IPS DF 6.9 (cell line): ENCODE data around the gene PLSCR2.
"Not testable (repeated sequence)": the region's sequence is repeated elsewhere in the genome, so short reads cannot be mapped to it uniquely, and the experiment has no call there.

Source experiments
- DNase-seq: peaks from one replicate; pipeline ENCODE4 v3.0.0-alpha.2; 2013; ENCODE audit warnings: low read depth, low spot score
- H3K27ac ChIP-seq: one replicate; pipeline ENCODE4 v1.5.1; 2013; ENCODE audit warnings: low read length, control low read depth
- H3K27me3 ChIP-seq: 2 replicates; pipeline ENCODE4 v1.6.1; 2013; ENCODE audit warnings: mild to moderate bottlenecking, low read length; ENCODE audit not compliant: control insufficient read depth, insufficient read depth
- H3K36me3 ChIP-seq: 2 replicates; pipeline ENCODE4 v1.6.1; 2013; ENCODE audit warnings: low read length; ENCODE audit not compliant: control insufficient read depth, insufficient read depth
- H3K4me1 ChIP-seq: 2 replicates; pipeline ENCODE4 v1.6.1; 2013; ENCODE audit warnings: low read length; ENCODE audit not compliant: control insufficient read depth, insufficient read depth
- H3K4me3 ChIP-seq: 2 replicates; pipeline ENCODE4 v1.5.1; 2013; ENCODE audit warnings: mild to moderate bottlenecking, low read length
- H3K9me3 ChIP-seq: 2 replicates; pipeline ENCODE4 v1.6.1; 2013; ENCODE audit warnings: low read length, inconsistent platforms; ENCODE audit not compliant: control insufficient read depth, insufficient read depth
- WGBS: extraction: QIAGEN DNeasy Blood & Tissue Kit; methylation state at CpG from one replicate; pipeline ENCODE4 v1.1.7; 2013; ENCODE audit warnings: mixed read lengths, missing lambda C conversion rate; ENCODE audit not compliant: insufficient read length, insufficient coverage; 5-methylcytosine and 5-hydroxymethylcytosine counted together

PLSCR2 gene

DNA sequence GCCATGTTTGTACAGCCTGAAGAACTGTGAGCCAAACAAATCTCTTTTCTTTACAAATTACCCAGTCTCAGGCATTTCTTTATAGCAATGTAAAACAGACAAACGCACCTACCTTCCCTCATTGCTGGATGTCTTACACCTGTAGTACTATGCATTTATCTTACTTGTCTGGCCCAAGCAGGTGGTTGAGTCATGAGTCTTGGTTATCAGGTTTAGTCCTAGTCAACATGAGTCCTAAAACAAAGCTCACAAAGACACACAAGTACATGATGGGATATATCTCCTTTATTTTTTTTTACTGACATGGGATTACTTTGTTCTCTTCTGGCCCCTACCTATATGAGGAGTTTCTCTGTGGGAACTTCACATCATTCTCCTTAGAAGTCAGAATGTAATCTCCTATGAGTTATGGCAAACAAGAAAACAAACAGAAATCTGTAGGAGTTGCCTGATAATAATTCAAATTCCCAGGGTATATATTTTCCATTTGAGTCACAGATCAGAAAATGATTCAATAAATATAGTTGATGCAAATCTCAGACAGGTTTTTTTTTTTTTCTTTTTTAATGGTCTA lies 33.6 kb upstream of the PLSCR2 start:
- H3K4me1 ChIP-seq: no peaks in the 10 kb centered on the region

DNA sequence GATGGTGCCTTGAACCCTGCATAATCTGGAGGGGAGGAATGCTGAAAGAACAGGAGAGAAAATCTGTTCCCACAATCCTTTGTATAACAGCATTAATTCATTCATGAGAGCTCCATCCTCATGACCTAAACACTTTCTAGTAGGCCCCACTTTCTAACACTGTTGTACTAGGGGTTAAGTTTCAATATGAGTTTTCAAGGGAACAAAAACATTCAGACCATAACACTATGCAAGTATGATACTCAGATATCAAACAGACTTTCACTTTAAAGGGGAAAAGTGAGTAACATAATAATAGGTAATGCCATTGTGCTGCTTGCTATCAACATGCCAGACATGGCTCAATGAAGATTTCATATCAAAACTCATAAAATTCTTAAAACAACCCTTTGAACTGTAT lies 32.4 kb upstream of the PLSCR2 start:
- Histone ChIP-seq H3K9me3 (no peaks in the 10 kb centered on the region; the same call in 1 of the 2 replicates), H3K27ac (no peak overlapping the region), H3K4me3 (no peak overlapping the region), H3K36me3 (no peaks in the 10 kb centered on the region), H3K4me1 (no peaks in the 10 kb centered on the region), H3K27me3 (no peaks in the 10 kb centered on the region)
- DNase-seq: no peak

More for the DNA sequence above, 33.6 kb upstream of the PLSCR2 start:
- no peaks in the 10 kb centered on the region for H3K9me3 ChIP-seq
- no peaks in the 10 kb centered on the region for H3K36me3 ChIP-seq
- no peak for DNase-seq
- no peak overlapping the region for H3K27ac ChIP-seq
- no CpG with 5 or more reads among the region's 1 CpG for WGBS
- no peak overlapping the region for H3K4me3 ChIP-seq
- H3K27me3 ChIP-seq: no peaks in the 10 kb centered on the region

DNA sequence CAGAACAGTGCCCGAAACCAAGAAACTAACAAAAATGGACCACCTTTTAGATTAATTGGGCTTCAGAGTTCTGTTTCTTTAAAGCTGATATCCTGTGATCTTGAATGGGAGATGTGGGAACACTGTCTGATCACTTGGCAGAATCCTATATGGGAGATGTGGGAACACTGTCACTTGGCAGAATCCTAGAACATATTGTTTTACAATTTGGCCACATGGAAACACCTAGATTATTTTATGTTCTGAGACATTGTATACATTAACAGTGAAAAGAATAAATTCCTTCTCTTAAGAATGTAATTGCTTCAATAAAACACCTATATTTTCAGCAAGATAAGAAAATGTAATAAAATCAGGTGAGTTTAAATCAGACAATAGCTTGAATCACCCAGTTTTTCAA lies 30.3 kb upstream of the PLSCR2 start:
- no peaks in the 10 kb centered on the region for H3K36me3 ChIP-seq
- no peak overlapping the region for H3K27ac ChIP-seq
- H3K9me3 ChIP-seq: no peaks in the 10 kb centered on the region; the same call in 1 of the 2 replicates
- no peaks in the 10 kb centered on the region for H3K4me1 ChIP-seq
- H3K27me3 ChIP-seq: no peaks in the 10 kb centered on the region
- DNase-seq: no peak
- no CpG with 5 or more reads among the region's 1 CpG for WGBS
- H3K4me3 ChIP-seq: no peak overlapping the region

DNA sequence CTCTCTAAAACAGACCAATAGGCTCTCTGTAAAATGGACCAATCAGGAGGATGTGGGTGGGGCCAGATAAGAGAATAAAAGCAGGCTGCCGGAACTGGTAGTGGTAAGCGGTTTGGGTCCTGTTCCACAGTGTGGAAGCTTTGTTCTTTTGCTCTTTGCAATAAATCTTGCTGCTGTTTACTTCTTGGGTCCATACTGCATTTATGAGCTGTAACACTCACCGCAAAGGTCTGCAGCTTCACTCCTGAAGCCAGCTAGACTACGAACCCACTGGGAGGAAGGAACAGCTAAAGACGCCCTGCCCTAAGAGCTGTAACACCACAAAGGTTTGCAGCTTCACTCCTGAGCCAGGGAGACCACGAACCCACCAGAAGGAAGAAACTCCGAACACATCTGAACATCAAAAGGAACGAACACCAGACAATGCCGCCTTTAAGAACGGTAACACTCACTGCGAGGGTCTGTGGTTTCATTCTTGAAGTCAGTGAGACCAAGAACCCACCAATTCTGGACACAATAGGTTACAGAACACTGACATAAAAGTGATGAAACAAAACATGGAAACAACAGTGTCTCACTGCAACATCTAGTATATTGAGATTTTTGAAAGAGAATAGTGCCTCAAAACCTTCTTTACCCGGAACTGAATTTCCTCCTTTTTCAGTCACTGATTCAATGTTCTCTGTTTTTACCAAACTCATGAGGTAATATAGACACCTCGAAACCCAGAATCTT lies 28.8 kb upstream of the PLSCR2 start:
- Histone ChIP-seq H3K27me3 (no peaks in the 10 kb centered on the region), H3K4me3 (no peak overlapping the region), H3K27ac (no peak overlapping the region), H3K4me1 (no peaks in the 10 kb centered on the region), H3K36me3 (no peaks in the 10 kb centered on the region), H3K9me3 (no peaks in the 10 kb centered on the region; the same call in 1 of the 2 replicates)
- DNase-seq: no peak
- no CpG with 5 or more reads among the region's 13 CpGs for WGBS

DNA sequence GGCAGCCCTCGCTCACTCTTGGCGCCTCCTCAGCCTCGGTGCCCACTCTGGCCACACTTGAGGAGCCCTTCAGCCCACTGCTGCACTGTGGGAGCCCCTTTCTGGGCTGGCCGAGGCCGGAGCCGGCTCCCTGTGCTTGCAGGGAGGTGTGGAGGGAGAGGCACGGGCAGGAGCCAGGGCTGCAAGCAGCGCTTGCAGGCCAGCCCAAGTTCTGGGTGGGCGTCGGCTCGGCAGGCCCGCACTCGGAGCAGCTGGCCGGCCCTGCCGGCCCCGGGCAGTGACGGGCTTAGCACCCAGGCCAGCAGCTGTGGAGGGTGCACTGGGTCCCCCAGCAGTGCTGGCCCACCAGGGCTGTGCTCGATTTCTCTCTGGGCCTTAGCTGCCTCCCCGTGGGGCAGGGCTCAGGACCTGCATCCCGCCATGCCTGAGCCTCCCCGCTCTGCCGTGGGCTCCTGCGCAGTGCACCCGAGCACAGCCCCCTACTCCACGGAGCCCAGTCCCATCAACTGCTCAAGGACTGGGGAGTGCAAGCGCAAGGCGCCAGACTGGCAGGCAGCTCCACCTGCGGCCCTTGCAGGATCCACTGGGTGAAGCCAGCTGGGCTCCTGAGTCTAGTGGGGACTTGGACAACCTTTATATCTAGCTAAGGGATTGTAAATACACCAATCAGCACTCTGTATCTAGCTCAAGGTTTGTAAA lies 27.9 kb upstream of the PLSCR2 start:
- not testable (repeated sequence) for H3K36me3 ChIP-seq, H3K27me3 ChIP-seq, H3K4me3 ChIP-seq, H3K9me3 ChIP-seq, H3K27ac ChIP-seq, H3K4me1 ChIP-seq, DNase-seq
- no CpG with 5 or more reads among the region's 28 CpGs for WGBS

DNA sequence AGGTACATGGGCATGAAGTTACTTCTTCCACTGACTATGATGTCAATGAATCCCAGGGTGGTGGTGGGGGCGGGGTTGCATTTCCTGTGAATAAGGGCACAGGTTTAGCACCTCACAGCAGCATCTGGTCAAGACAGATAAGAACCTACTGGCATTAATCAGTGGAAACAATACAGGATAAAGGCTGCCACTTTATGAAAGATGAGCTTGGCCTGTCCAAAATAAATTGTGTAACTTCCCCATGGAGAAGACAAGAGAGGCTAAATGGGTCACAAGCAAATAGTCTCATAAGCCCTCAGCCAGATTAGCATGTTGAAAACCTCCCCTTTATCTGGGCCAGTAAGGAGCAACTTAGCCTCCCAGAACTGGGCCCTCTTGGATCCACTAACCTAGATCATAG lies 27.4 kb upstream of the PLSCR2 start:
- Histone ChIP-seq H3K36me3 (no peaks in the 10 kb centered on the region), H3K9me3 (no peaks in the 10 kb centered on the region; the same call in 1 of the 2 replicates), H3K27me3 (no peaks in the 10 kb centered on the region), H3K27ac (no peak overlapping the region), H3K4me3 (no peak overlapping the region), H3K4me1 (0 out of 2 replicates have a peak, but pooled peaks cover 1% of the 10 kb centered on the region)
- no CpG with 5 or more reads among the region's 1 CpG for WGBS
- DNase-seq: no peak

DNA sequence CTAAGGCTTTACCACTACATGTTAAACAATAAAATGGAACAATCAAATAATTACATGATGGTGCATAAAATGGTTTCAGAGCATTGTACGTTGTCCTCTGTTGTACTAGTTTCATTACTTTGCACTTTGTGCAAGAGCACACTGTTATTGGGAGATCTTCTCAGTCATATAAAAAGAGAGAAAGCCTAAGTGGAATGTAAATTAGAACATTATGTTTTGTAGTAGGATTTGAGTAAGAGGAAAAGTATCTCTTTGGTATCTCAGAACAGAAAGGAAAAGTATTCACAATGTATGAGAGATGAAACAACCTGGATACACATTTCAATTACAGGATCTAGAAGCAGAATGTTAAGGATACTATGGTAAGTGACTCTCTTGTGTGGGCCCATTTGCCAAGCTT lies 26.9 kb upstream of the PLSCR2 start:
- WGBS: no CpG with 5 or more reads among the region's 1 CpG
- H3K4me3 ChIP-seq: no peak overlapping the region

DNA sequence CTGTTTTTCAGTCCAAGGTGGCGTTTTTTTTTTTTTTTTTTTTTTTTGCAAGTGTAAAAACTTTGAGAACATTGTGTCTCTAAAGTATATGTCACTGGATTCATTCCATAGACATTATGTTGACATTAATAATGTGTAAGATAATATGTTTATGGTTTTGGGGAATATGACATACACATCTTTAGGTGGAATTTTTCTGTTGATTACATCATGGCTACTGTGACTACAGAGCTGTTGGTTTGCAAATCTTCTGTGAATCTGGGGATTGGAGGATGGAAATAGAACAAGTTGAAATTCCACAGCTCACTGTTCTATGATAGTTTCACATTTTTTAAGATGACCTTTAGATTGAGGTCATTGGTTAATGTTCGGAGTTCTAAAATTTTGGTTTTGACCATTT lies 24.4 kb upstream of the PLSCR2 start:
- Histone ChIP-seq H3K9me3 (no peaks in the 10 kb centered on the region; the same call in 1 of the 2 replicates), H3K4me3 (no peak overlapping the region), H3K36me3 (no peaks in the 10 kb centered on the region), H3K4me1 (0 out of 2 replicates have a peak, but pooled peaks cover 1% of the 10 kb centered on the region), H3K27me3 (no peaks in the 10 kb centered on the region), H3K27ac (no peak overlapping the region)
- no peak for DNase-seq
- WGBS: no CpG with 5 or more reads among the region's 2 CpGs

More for the DNA sequence above, 26.9 kb upstream of the PLSCR2 start:
- Histone ChIP-seq H3K4me1 (0 out of 2 replicates have a peak, but pooled peaks cover 1% of the 10 kb centered on the region), H3K27ac (no peak overlapping the region), H3K27me3 (no peaks in the 10 kb centered on the region), H3K36me3 (no peaks in the 10 kb centered on the region), H3K9me3 (no peaks in the 10 kb centered on the region; the same call in 1 of the 2 replicates)
- DNase-seq: no peak

DNA sequence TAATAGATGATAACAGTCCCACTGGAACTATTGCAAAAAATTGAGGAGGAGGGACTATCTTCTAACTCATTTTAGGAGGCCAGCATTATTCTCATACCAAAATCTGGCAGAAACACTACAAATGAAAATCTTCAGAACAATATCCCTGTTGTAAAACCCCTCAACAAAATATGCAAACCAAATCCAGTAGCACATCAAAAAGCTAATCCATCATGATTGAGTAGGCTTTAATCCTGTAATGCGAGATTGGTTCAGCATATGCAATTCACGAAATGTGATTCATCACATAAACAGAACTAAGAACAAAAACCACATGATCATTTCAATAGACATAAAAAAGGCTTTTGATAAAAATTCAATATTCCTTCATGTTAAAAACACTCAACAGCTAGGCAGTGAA lies 23.9 kb upstream of the PLSCR2 start:
- Histone ChIP-seq H3K36me3 (no peaks in the 10 kb centered on the region), H3K9me3 (no peaks in the 10 kb centered on the region; the same call in 1 of the 2 replicates), H3K27ac (no peak overlapping the region), H3K4me1 (0 out of 2 replicates have a peak, but pooled peaks cover 1% of the 10 kb centered on the region), H3K4me3 (no peak overlapping the region), H3K27me3 (no peaks in the 10 kb centered on the region)
- WGBS: no CpG with 5 or more reads among the region's 2 CpGs
- DNase-seq: no peak

DNA sequence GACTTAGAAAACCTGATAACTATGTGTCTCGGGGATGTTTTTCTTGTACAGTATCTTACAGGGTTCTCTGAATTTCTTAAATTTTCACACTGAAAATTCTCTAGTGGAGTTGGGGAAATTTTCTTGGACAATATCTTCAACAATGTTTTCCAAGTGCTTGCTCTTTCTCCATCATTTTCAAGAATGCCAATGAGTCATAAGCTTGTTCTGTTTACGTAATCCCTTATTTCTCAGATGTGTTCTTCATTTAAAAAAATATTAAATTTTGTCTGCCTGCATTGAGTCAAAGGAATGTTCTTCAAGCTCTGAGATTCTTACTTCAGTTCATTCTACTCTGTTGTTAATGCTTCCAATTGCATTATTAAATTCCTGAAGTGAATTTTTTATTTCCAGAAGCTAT lies 21.9 kb upstream of the PLSCR2 start:
- H3K27me3 ChIP-seq: no peaks in the 10 kb centered on the region
- no peaks in the 10 kb centered on the region for H3K9me3 ChIP-seq
- H3K27ac ChIP-seq: no peak overlapping the region
- DNase-seq: no peak
- WGBS: no CpG with 5 or more reads among the region's 2 CpGs
- H3K4me3 ChIP-seq: no peak overlapping the region
- H3K4me1 ChIP-seq: 0 out of 2 replicates have a peak, but pooled peaks cover 1% of the 10 kb centered on the region
- H3K36me3 ChIP-seq: no peaks in the 10 kb centered on the region
